Stimulated activated CD4-positive, alpha-beta T cell treated with anti-CD3 and anti-CD28 coated beads, Interleukin-1b, Interleukin-23, amount 100 ng/mL, for 48 hours (primary cell): ENCODE measurements around the gene COPS3.
"Not testable (repeated sequence)": the region's sequence is repeated elsewhere in the genome, so short reads cannot be mapped to it uniquely, and the experiment has no call there.

Source experiments
- DNase-seq: peaks from one replicate; pipeline ENCODE4 v3.0.0-alpha.2; 2020

COPS3 gene

DNA sequence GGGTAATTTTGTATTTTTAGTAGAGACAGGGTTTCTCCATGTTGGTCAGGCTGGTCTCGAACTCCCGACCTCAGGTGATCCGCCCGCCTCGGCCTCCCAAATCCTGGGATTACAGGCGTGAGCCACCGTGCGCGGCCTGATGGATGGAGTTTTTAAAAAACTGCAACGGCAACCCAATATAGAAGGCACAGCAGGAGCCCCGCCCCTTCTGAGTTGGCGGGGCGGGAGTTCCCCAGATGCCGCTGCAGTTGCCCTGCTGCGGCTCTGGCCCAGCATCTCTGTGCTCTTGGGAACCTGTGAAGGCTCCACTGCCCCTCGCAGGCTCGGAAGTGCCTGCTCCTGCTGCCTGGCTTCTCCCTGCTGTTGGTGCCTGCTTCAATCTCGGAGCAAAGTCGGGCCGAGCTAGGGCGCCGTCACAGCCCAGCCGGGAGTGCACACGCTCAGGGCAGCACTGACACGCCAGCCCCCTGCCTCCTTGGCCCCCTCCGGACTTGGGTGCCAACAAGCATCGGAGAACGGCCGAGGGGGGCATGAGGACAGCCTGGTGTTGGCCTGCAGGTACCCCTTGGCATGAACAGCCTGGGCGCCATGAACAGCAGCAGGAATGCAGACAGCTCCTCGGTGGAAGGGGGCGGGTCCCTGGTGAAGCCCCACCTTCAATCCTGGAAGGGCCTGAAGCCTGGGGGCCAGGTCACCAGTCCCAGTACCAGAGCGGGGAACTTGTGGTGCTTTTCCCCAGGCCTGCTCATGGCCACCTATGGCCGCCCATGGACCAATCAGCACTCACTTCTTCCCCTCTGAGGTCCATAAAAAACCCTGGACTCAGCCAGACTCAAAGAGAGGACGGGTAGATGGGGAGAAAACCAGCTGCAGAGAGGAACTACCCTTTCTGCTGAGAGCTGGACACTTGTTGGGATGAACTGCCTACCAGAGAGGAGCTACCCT lies 19.9 kb upstream of the COPS3 start:
- DNase-seq = peak; percentile 55

DNA sequence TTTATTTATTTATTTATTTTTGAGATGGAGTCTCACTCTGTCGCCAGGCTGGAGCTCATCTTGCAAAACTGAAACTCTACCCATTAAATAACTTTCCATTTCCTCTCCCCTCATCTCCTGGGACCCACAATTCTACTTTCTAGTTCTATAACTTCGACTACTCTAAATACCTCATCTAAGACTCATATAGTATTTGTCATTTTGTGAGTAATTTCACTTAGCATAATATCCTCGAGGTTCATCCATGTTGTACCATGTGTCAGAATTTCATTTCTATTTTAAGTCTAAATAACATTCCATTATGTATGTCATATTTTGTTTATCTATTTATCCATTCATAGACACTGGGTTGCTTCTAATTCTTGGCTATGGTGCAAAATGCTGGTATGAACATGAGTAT lies 17.1 kb upstream of the COPS3 start:
- DNase-seq = no peak

DNA sequence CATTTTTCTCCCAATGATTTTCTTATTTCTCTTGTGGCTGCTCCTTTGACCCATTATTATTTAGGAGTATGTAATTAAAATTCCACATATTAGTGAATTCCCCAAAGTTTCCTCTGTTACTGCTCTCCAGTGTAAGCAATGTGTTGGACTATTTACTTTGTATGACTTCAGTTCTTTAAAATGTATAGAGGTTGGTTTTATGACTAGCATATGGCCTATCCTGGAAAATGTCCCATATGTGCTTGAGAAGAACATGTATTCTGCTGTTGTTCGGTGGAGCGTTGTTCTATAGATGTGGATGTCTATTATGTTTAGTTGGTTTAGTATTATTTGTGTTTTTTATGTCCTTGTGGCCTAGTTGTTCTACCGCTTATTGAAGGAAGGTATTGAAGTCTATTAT lies 16.2 kb upstream of the COPS3 start:
- DNase-seq = no peak

DNA sequence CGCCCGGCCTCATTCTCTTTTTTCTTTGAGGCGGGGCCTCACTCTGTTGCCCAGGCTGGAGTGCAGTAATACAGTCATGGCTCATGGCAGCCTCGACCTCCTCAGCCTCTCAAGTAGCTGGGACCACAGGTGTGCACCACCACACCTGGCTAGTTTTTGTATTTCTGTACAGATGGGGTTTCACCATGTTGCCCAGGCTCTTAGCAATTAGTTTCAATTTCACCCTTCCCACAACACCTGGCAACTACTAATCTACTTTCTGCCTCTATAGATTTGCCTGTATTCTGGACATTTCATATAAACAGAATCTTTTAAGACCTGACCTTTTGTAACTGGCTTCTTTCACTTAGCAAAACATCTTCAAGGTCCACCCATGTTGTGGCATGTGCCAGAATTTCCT lies 14.1 kb upstream of the COPS3 start:
- no peak for DNase-seq

DNA sequence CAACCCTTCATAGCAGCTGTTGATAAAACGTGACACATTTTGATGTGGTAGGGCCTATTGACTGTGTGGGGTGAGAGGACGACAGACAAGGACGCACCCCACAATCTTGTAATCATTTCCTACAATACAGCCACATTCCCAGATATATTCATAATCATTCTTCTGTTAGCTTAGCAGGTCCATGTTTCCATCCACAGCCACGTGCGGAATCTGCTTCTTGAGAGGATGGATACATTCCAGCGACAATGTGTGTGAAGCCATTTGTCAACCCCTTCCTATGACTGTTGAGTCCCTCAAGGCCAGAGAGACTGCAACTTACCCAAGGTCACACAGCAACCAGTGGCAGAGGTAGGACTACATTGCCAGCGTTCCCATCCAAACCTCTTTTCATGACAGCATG lies 8.7 kb upstream of the COPS3 start:
- DNase-seq = no peak

DNA sequence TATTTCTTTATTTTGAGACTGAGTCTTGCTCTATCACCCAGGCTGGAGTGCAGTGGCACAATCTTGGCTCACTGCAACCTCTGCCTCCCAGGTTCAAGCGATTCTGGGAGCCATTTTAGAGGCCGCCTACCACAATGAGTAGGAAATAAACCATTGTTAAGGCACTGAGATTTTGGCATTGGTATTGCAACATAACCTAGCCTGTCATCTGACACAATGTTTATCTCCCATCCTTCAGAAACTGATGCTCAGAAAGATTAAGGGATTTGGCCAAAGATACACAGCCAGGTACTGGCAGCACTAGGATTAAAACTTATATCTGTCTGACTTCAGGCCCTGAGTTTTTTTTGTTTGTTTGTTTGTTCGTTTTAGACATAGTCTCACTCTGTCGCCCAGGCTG lies 8.0 kb upstream of the COPS3 start:
- DNase-seq = no peak

DNA sequence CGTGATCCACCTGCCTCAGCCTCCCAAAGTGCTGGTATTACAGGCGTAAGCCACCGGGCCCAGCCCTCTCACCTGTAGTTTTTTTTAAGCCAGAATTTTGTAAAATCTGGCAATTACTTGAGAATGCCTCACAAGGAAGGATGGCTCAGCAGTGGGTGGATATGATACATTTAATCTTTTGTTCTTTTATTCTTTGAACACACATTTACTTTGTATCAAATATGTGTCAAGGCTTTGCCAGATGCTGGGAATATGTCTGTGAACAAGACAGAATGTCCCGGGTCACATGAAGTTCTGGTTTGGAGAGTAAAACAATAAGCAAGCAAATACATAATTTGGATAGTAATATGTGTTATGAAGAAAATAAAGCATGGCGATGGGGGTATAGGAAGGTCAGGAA lies 4.9 kb upstream of the COPS3 start:
- DNase-seq = no peak

DNA sequence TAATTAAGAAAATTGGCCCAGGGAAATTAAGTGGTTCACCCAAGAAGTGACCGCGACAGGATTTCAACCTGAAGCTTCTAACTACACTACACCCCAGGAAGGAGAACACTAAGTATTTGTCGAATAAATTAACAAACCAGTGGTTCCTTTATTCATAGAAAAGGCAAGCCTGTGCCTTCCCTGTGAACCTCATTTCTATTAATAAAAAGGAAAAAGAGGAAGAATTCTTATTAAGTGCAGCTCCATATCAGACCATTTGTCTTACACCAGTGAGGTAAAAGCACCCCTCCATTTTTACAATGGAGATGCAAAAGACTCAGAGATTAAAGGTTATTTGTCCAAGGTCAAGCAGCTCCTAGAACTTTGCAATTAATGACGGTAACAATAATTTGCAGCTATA lies 1.7 kb downstream of the COPS3 start:
- DNase-seq = no peak

DNA sequence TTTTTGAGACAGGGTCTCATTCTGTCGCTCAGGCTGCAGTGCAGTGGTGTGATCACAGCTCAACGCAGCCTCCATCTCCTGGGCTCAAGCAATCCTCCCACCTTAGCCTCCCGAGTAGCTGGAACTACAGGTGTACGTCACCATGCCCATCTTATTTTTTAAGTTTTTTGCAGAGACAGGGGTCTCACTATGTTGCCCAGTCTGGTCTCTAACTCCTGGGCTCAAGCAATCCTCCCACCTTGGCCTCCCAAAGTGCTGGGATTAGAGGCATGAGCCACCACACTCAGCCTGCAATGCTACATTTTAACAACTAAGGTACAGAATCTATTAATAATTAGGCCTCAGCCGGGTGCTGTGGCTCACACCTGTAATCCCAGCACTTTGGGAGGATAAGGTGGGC lies 3.6 kb downstream of the COPS3 start:
- not testable (repeated sequence) for DNase-seq

DNA sequence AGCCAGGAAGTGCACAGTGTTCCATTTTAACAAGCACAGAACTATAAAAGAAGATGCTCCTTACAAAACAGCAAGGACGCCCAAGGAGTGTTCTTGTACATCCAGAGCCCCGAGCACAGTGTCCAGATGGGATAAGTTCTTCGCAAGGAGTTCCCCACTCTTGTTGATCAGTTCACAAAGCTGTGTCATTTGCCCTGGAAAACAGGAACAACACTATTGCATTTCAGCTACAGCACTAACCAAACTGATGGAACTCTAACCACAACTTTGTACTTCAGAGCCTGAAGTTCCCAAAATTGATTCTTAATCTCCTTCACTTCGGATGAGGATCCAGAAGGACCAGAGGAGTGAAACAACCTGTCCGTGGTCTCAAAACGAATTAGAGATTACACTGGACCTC lies 5.1 kb downstream of the COPS3 start:
- no peak for DNase-seq

DNA sequence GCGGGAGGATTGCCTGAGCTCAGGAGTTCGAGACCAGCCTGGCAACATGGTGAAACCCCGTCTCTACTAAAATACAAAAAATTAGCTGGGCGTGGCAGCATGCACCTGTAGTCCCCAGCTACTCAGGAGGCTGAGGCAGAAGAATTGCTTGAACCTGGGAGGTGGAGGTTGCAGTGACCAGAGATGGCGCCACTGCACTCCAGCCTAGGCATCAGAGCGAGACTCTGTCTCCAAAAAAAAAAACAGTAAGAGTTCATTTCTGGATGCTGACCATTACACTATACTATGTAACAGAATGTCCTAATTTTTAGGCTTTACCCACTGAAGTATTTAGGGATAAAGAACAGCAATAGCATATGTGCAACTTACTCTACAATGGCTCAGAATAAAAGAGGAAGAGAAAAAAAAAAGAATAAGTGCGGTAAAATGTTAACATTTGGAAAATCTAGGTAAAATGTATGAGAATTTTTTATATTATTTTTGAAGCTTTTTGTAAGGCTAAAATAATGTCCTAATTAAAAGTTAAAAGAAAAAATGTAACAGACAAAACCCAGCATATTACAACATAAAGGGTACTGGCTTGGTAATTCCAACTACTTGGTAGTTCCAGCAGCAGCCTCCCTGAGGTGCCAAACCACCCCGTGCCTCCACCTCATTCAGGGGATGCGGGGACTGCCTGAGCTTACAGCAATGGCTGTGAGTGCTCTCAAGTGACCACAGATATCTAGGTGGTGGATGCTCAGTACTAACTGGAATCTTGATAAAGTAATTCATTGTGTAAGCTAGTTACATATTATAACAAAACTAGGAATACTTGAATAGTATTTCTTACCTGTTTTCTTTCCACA lies 10.9 kb downstream of the COPS3 start:
- DNase-seq = peak; percentile 20

DNA sequence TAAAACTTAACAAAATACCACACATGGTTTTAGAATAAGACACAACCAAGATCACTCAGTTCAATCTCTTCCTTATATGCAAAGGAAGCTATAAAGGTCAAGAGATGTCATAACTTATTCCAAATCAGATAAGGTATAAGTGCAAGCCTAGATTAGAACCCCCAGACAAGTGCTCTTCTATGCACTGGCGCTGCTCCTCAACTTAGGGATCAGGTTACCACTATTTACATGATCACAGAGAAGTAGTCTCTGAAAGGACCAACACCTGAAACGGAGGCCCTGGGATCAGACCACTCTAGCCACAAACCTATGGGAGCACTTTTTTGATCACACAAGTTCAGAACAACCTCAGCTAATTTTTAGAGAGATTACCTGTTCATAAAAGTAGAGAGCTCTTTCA lies 16.6 kb downstream of the COPS3 start:
- DNase-seq = no peak

DNA sequence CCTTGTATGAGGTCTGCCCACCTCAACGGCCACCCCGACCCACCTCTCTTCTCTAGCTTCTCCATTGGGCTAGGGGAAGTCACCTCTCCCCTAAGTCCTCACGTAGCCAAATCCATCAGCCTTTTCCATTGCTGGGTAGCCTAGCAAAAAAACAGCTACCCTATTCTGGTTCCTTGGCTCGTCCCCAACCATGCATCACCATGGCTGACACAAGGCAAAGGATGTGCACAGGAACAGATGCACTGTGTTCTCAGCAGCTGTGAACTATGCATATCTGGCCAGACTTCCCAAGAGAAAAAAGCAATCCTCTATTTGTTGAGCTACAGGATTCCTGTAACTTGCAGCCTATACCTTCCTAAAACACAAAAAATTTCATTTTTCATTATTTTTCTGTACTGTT lies 22.0 kb downstream of the COPS3 start:
- DNase-seq = no peak

DNA sequence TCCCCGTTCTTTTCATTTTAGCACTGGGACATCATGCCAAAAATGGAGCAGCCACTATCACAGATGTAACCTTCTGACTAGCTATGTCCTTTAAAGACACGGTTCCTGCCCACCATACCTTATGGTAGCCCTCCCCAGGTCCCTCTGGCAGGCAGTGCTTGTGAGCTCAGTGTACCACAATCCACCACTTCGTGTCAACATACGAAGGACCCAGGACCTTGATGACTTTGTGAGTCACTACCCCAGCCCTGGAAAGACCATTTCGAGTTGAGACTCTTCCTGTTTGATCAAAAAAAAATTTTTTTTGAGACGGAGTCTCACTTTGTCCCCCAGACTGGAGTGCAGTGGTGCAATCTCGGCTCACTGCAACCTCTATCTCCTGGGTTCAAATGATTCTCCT lies 23.0 kb downstream of the COPS3 start:
- no peak for DNase-seq

DNA sequence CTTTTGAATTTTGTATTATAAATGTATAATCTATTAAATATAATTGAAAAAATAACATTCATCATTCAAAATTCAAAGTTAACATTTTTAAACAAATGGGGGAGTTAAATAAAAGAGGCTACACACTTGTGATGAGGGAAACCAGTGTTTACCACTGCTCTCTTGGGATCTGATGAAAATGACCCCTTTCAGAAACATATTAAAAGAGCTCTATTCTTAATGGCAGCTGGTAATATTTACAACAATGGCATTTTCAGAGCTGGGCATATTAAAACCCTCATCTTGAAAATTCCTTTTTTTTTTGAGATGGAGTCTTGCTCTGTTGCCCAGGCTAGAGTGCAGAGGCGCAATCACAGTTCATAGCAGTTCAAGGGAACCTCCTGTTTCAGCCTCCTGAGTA lies 24.7 kb downstream of the COPS3 start:
- no peak for DNase-seq

DNA sequence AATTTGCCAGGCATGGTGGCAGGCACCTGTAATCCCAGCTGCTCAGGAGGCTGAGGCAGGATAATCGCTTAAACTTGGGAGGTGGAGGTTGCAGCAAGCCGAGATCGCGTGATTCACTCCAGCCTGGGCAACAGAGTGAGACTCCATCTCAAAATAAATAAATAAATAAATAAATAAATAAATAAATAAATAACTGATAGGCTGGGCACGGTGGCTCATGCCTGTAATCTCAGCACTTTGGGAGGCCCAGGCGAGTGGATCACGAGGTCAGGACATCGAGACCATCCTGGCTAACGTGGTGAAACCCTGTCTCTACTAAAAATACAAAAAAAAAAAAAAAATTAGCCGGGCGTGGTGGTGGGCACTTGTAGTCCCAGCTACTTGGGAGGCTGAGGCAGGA lies 25.4 kb downstream of the COPS3 start:
- not testable (repeated sequence) for DNase-seq

DNA sequence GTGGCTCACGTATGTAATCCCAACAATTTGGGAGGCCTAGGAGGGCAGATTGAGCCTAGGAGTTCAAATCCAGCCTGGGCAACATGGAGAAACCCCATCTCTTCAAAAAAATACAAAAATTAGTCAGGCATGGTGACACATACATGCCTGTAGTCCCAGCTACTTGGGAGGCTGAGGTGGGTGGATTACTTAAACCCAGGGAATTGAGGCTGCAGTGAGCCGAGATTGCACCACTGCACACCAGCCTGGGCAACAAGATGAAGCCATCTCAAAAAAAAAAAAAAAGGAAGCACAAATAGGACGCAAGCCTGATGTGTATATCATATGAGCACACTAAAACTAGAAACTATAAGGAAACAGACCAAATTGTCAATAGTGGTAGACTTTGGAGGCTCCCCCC lies 27.0 kb downstream of the COPS3 start:
- no peak for DNase-seq

DNA sequence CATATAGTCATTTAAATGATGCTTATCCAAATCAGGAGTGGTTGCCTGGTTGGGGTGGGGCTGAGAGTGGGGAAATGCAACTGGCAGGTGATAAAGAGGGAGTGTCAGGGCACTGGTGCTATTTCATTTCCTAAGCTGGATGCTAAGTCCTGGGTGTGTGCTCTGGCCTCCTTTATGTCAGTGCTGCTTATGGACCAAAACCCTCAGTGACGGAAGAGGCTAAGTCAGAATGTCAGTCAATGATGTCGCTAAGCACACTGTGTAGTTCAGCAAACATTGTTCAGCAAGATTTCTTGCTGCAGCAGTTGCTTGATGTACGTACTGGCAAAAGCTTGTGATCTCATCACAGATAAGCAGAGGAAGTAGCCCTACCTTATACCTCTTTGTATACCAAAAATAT lies 27.6 kb downstream of the COPS3 start:
- no peak for DNase-seq

DNA sequence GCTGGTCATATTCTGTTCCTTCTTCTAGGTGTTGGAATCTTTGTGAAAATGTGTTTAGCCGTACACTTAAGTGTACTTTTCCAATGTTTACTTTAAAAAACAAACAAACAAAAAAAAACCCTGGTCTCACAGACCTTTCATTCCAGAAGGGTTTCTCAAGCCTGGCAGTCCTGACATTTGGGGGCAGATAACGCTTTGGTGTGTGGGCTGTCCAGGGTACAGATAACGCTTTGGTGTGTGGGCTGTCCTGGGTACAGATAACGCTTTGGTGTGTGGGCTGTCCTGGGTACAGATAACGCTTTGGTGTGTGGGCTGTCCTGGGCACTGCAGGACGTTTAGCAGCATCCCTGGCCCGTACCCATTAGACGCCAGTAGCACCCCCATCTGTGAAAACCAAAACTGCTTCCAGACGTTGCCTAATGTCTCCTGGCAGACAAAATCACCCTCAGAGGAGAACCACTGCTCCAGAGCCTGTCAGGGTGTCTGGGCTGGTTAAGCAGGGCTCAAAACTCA lies 28.8 kb downstream of the COPS3 start:
- DNase-seq = no peak

DNA sequence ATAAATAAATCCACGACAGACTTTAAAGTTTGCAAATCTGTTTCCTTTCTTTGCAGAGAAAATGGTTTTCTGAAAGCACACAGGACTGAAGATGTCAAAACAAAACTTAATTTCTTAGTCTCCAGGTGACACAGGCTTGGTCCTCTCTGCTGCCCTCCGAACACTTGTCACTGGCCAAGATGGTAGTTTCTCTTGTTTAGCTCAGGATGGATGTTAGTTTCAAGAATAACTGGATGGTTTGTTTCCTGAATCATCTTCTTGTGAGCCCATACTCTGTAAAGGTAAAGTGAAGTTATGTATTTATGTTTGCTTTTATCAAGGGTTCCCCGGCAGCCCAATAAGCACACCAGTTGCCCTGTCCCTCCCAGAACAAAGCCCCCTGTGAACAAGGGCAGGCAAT lies 34.2 kb downstream of the COPS3 start:
- DNase-seq = no peak

DNA sequence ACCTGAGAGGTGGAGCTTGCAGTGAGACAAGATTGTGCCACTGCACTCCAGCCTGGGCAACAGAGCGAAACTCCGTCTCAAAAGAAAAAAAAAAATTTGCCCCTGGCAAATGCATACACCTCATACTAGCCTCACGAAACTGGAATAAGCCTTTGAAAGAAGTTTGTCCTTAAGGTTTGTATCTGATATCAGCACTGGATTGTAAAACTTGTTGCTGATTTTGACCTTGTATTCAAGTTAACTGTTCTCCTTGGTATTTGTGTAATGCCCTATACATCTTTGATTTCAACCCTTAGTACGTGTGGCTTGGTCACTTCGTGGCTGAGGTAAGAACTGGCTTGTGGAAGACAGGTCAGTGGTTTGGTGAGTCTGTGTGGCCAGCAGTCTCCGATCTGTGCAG lies 37.9 kb downstream of the COPS3 start:
- DNase-seq = no peak

DNA sequence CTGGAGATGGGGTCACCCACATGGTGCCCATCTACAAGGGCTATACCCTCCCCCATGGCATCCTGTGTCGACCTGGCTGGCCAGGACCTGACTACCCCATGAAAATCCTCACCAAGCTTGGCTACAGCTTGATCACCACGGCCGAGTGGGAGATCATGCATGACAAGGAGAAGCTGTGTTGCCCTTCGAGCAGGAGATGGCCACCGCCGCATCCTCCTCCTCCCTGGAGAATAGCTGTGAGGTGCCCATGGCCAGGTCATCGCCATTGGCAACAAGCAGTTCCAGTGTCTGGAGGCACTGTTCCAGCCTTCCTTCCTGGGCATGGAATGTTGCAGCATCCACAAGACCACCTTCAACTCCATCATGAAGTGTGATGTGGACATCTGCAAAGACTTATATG lies 38.8 kb downstream of the COPS3 start:
- no peak for DNase-seq

DNA sequence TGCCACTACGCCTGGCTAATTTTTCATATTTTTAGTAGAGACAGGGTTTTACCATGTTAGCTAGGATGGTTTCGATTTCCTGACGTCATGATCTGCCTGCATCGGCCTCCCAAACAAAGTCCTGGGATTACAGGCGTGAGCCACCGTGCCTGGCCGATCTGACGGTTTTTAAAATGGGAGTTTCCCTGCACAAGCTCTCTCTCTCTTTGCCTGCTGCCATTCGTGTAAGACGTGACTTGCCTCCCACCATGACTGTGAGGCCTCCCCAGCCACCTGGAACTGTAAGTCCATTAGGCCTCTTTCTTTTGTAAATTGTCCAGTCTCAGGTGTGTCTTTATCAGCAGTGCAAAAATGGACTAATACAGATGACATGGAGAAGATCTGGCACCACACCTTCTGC lies 39.4 kb downstream of the COPS3 start:
- DNase-seq = no peak

DNA sequence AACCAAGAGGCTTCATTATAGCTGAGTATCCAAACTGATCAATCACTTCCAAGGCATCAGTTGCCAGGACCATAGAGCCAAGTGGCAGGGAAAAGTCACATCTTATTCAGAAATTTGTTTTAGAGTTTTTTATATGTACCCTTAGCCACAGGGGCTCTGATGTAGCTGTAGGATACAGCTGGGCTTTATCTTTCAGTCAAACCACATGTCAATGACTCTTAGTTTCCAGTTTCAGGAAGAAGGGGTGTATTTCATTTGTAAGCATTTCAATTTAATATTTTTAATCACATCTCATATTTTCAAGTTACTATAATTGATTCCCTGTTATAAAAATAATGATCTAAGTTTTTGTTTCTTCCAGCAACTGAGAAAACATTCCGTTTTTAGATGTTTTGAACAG lies 41.2 kb downstream of the COPS3 start:
- DNase-seq = no peak
